ENCODE measurements around the gene ARPC1A.
"Not testable (repeated sequence)": the region's sequence is repeated elsewhere in the genome, so short reads cannot be mapped to it uniquely, and the experiment has no call there.

The ARPC1A gene

GRCh38 chr7:99311702-99312101, 14.0 kb upstream of the ARPC1A start:
- H3K79me1 ChIP-seq (ENCODE audit: low read length): no peaks in the 10 kb centered on the region
- H3K27me3 ChIP-seq (ENCODE audit: insufficient read depth, low read length, poor library complexity): no peaks in the 10 kb centered on the region
- H3K4me2 ChIP-seq (ENCODE audit: low read length): no peak overlapping the region
- DNase-seq: no peak
- H2BK15ac ChIP-seq (replicated peaks; ENCODE audit: low read depth): no peak overlapping the region
- no peak overlapping the region for H3K27ac ChIP-seq (ENCODE audit: low read depth, low read length)
- H3K9ac ChIP-seq (ENCODE audit: low read length): no peak overlapping the region
- H3K56ac ChIP-seq (ENCODE audit: low read length): no peak overlapping the region
- no peak overlapping the region for H2BK120ac ChIP-seq (ENCODE audit: low read depth, low read length)
- no peak overlapping the region for H4K8ac ChIP-seq (ENCODE audit: low read depth, low read length)
- no peak overlapping the region for H3K4me3 ChIP-seq (ENCODE audit: low read length)
- H4K5ac ChIP-seq (ENCODE audit: low read length): no peak overlapping the region
- H3K4ac ChIP-seq (ENCODE audit: low read depth, low read length): no peak overlapping the region
- H3K23ac ChIP-seq (ENCODE audit: low read length): no peak overlapping the region
- no peak overlapping the region for H2BK5ac ChIP-seq (ENCODE audit: low read length)
- H2AK5ac ChIP-seq (ENCODE audit: low read length): no peak overlapping the region
- no peaks in the 10 kb centered on the region for H3K79me2 ChIP-seq (ENCODE audit: control insufficient read depth, insufficient read depth, low read length)
- no peaks in the 10 kb centered on the region for H3K4me1 ChIP-seq (ENCODE audit: control insufficient read depth, low read depth, low read length)
- H3K36me3 ChIP-seq (ENCODE audit: control insufficient read depth, insufficient read depth, low read length): no peaks in the 10 kb centered on the region
- H3K18ac ChIP-seq (ENCODE audit: low read length): no peak overlapping the region
- WGBS (ENCODE audit: extremely low coverage, insufficient coverage, low lambda C conversion rate): no CpG with 5 or more reads among the region's 9 CpGs

GRCh38 chr7:99312316-99313203, 13.1 kb upstream of the ARPC1A start:
- H3K79me1 ChIP-seq (ENCODE audit: low read length): no peaks in the 10 kb centered on the region
- H4K8ac ChIP-seq (ENCODE audit: low read depth, low read length): no peak overlapping the region

GRCh38 chr7:99313204-99313573, 12.5 kb upstream of the ARPC1A start:
- H3K4me1 ChIP-seq (ENCODE audit: control insufficient read depth, low read depth, low read length): no peaks in the 10 kb centered on the region
- no peak overlapping the region for H3K23ac ChIP-seq (ENCODE audit: low read length)
- no peak overlapping the region for H4K5ac ChIP-seq (ENCODE audit: low read length)
- no peak overlapping the region for H3K4me3 ChIP-seq (ENCODE audit: low read length)
- DNase-seq: no peak
- no peak overlapping the region for H3K4me2 ChIP-seq (ENCODE audit: low read length)
- H3K36me3 ChIP-seq (ENCODE audit: control insufficient read depth, insufficient read depth, low read length): no peaks in the 10 kb centered on the region
- H2BK15ac ChIP-seq (replicated peaks; ENCODE audit: low read depth): no peak overlapping the region
- H2BK5ac ChIP-seq (ENCODE audit: low read length): no peak overlapping the region
- no peak overlapping the region for H3K18ac ChIP-seq (ENCODE audit: low read length)
- H3K79me2 ChIP-seq (ENCODE audit: control insufficient read depth, insufficient read depth, low read length): no peaks in the 10 kb centered on the region
- no peak overlapping the region for H3K56ac ChIP-seq (ENCODE audit: low read length)
- no peak overlapping the region for H3K27ac ChIP-seq (ENCODE audit: low read depth, low read length)
- no peak overlapping the region for H4K8ac ChIP-seq (ENCODE audit: low read depth, low read length)
- no CpG with 5 or more reads among the region's 1 CpG for WGBS (ENCODE audit: extremely low coverage, insufficient coverage, low lambda C conversion rate)
- no peak overlapping the region for H3K4ac ChIP-seq (ENCODE audit: low read depth, low read length)
- H2AK5ac ChIP-seq (ENCODE audit: low read length): no peak overlapping the region
- H3K27me3 ChIP-seq (ENCODE audit: insufficient read depth, low read length, poor library complexity): no peaks in the 10 kb centered on the region
- no peak overlapping the region for H3K9ac ChIP-seq (ENCODE audit: low read length)
- no peak overlapping the region for H2BK120ac ChIP-seq (ENCODE audit: low read depth, low read length)
- H3K79me1 ChIP-seq (ENCODE audit: low read length): no peaks in the 10 kb centered on the region

More at GRCh38 chr7:99312316-99313203, 13.1 kb upstream of the ARPC1A start:
- no peak overlapping the region for H4K5ac ChIP-seq (ENCODE audit: low read length)
- H3K56ac ChIP-seq (ENCODE audit: low read length): no peak overlapping the region
- H3K23ac ChIP-seq (ENCODE audit: low read length): no peak overlapping the region
- no peak overlapping the region for H3K4me3 ChIP-seq (ENCODE audit: low read length)
- no peaks in the 10 kb centered on the region for H3K27me3 ChIP-seq (ENCODE audit: insufficient read depth, low read length, poor library complexity)
- no peak overlapping the region for H3K9ac ChIP-seq (ENCODE audit: low read length)
- no peak overlapping the region for H3K4ac ChIP-seq (ENCODE audit: low read depth, low read length)
- no CpG with 5 or more reads among the region's 16 CpGs for WGBS (ENCODE audit: extremely low coverage, insufficient coverage, low lambda C conversion rate)
- peak; percentile 78 for DNase-seq
- no peak overlapping the region for H2BK120ac ChIP-seq (ENCODE audit: low read depth, low read length)
- no peak overlapping the region for H2AK5ac ChIP-seq (ENCODE audit: low read length)
- no peak overlapping the region for H2BK5ac ChIP-seq (ENCODE audit: low read length)
- H3K4me1 ChIP-seq (ENCODE audit: control insufficient read depth, low read depth, low read length): no peaks in the 10 kb centered on the region
- H3K79me2 ChIP-seq (ENCODE audit: control insufficient read depth, insufficient read depth, low read length): no peaks in the 10 kb centered on the region
- no peaks in the 10 kb centered on the region for H3K36me3 ChIP-seq (ENCODE audit: control insufficient read depth, insufficient read depth, low read length)
- H3K4me2 ChIP-seq (ENCODE audit: low read length): no peak overlapping the region
- H2BK15ac ChIP-seq (replicated peaks; ENCODE audit: low read depth): no peak overlapping the region
- no peak overlapping the region for H3K18ac ChIP-seq (ENCODE audit: low read length)
- no peak overlapping the region for H3K27ac ChIP-seq (ENCODE audit: low read depth, low read length)

GRCh38 chr7:99314504-99314903, 11.2 kb upstream of the ARPC1A start:
- Histone ChIP-seq H3K36me3 (ENCODE audit: control insufficient read depth, insufficient read depth, low read length) (no peaks in the 10 kb centered on the region), H3K79me2 (ENCODE audit: control insufficient read depth, insufficient read depth, low read length) (no peaks in the 10 kb centered on the region), H3K18ac (ENCODE audit: low read length) (no peak overlapping the region), H3K79me1 (ENCODE audit: low read length) (no peaks in the 10 kb centered on the region), H3K4me2 (ENCODE audit: low read length) (no peak overlapping the region), H3K4me1 (ENCODE audit: control insufficient read depth, low read depth, low read length) (no peaks in the 10 kb centered on the region), H2BK5ac (ENCODE audit: low read length) (no peak overlapping the region), H3K4me3 (ENCODE audit: low read length) (no peak overlapping the region), H2AK5ac (ENCODE audit: low read length) (no peak overlapping the region), H4K5ac (ENCODE audit: low read length) (no peak overlapping the region), H2BK15ac (replicated peaks; ENCODE audit: low read depth) (no peak overlapping the region), H3K27ac (ENCODE audit: low read depth, low read length) (no peak overlapping the region), H3K56ac (ENCODE audit: low read length) (no peak overlapping the region), H3K23ac (ENCODE audit: low read length) (no peak overlapping the region), H3K4ac (ENCODE audit: low read depth, low read length) (no peak overlapping the region), H2BK120ac (ENCODE audit: low read depth, low read length) (no peak overlapping the region), H3K9ac (ENCODE audit: low read length) (no peak overlapping the region), H3K27me3 (ENCODE audit: insufficient read depth, low read length, poor library complexity) (no peaks in the 10 kb centered on the region), H4K8ac (ENCODE audit: low read depth, low read length) (no peak overlapping the region)
- DNase-seq: no peak
- no CpG with 5 or more reads among the region's 7 CpGs for WGBS (ENCODE audit: extremely low coverage, insufficient coverage, low lambda C conversion rate)

- Histone ChIP-seq H4K8ac (ENCODE audit: low read depth, low read length) (no peak overlapping the region), H3K23ac (ENCODE audit: low read length) (no peak overlapping the region), H3K79me1 (ENCODE audit: low read length) (peaks cover 2% of the 10 kb centered on the region), H3K4me1 (ENCODE audit: control insufficient read depth, low read depth, low read length) (peaks cover 2% of the 10 kb centered on the region), H2BK5ac (ENCODE audit: low read length) (no peak overlapping the region), H3K56ac (ENCODE audit: low read length) (no peak overlapping the region), H3K18ac (ENCODE audit: low read length) (no peak overlapping the region), H2BK15ac (replicated peaks; ENCODE audit: low read depth) (no peak overlapping the region), H4K5ac (ENCODE audit: low read length) (no peak overlapping the region), H3K4me3 (ENCODE audit: low read length) (no peak overlapping the region), H2AK5ac (ENCODE audit: low read length) (no peak overlapping the region), H3K27ac (ENCODE audit: low read depth, low read length) (no peak overlapping the region), H2BK120ac (ENCODE audit: low read depth, low read length) (no peak overlapping the region), H3K79me2 (ENCODE audit: control insufficient read depth, insufficient read depth, low read length) (no peaks in the 10 kb centered on the region), H3K36me3 (ENCODE audit: control insufficient read depth, insufficient read depth, low read length) (no peaks in the 10 kb centered on the region), H3K9ac (ENCODE audit: low read length) (no peak overlapping the region), H3K4me2 (ENCODE audit: low read length) (no peak overlapping the region), H3K27me3 (ENCODE audit: insufficient read depth, low read length, poor library complexity) (no peaks in the 10 kb centered on the region), H3K4ac (ENCODE audit: low read depth, low read length) (no peak overlapping the region)
- peak; percentile 59 for DNase-seq
- WGBS (ENCODE audit: extremely low coverage, insufficient coverage, low lambda C conversion rate): no CpG with 5 or more reads among the region's 4 CpGs
Measured at GRCh38 chr7:99320371-99320770, 5.3 kb upstream of the ARPC1A start.

GRCh38 chr7:99322659-99323058, 3.0 kb upstream of the ARPC1A start:
- H3K18ac ChIP-seq (ENCODE audit: low read length); H4K5ac ChIP-seq (ENCODE audit: low read length); H3K4me3 ChIP-seq (ENCODE audit: low read length); H2BK5ac ChIP-seq (ENCODE audit: low read length); H3K4me1 ChIP-seq (ENCODE audit: control insufficient read depth, low read depth, low read length); H3K79me1 ChIP-seq (ENCODE audit: low read length); H3K23ac ChIP-seq (ENCODE audit: low read length); H2BK120ac ChIP-seq (ENCODE audit: low read depth, low read length); H3K27me3 ChIP-seq (ENCODE audit: insufficient read depth, low read length, poor library complexity); H4K8ac ChIP-seq (ENCODE audit: low read depth, low read length); H3K4me2 ChIP-seq (ENCODE audit: low read length); H3K4ac ChIP-seq (ENCODE audit: low read depth, low read length); H3K36me3 ChIP-seq (ENCODE audit: control insufficient read depth, insufficient read depth, low read length); H2AK5ac ChIP-seq (ENCODE audit: low read length); H2BK15ac ChIP-seq (replicated peaks; ENCODE audit: low read depth); H3K9ac ChIP-seq (ENCODE audit: low read length); H3K27ac ChIP-seq (ENCODE audit: low read depth, low read length); DNase-seq; H3K56ac ChIP-seq (ENCODE audit: low read length): not testable (repeated sequence)
- peaks cover 13% of the 10 kb centered on the region for H3K79me2 ChIP-seq (ENCODE audit: control insufficient read depth, insufficient read depth, low read length)
- WGBS (ENCODE audit: extremely low coverage, insufficient coverage, low lambda C conversion rate): no CpG with 5 or more reads among the region's 6 CpGs
